ENCODE results near the gene CLPTM1. TPM values are rescaled to one million over a fixed set of nuclear protein-coding genes. Genes with fewer than 3 reads are reported as not detected.

The CLPTM1 gene
- total RNA-seq, 1 donor from 2014 or later: 24.9 TPM

Other genes with a start within 250 kb of the CLPTM1 start
- gene BCL3, start 206.7 kb upstream of the CLPTM1 start, total RNA-seq: 2.5 and 4.5 TPM in 2 replicates
- 0.07 and 0.13 TPM in 2 replicates for gene CBLC, start 177.5 kb upstream of the CLPTM1 start, total RNA-seq
- gene BCAM, start 146.3 kb upstream of the CLPTM1 start, total RNA-seq: 8.0 and 22.4 TPM in 2 replicates
- 101 and 112 TPM in 2 replicates for gene NECTIN2, start 109.1 kb upstream of the CLPTM1 start, total RNA-seq
- gene TOMM40, start 64.1 kb upstream of the CLPTM1 start, total RNA-seq: 78.6 and 100 TPM in 2 replicates
- 0.53 and 1.7 TPM in 2 replicates for gene APOE, start 49.6 kb upstream of the CLPTM1 start, total RNA-seq
- 1.2 and 1.8 TPM in 2 replicates for gene APOC1, start 40.8 kb upstream of the CLPTM1 start, total RNA-seq
- not detected in 2 replicates for gene APOC4, start 13.1 kb upstream of the CLPTM1 start, total RNA-seq
- gene APOC2, start 9.3 kb upstream of the CLPTM1 start, total RNA-seq: not detected in 2 replicates
- 10.7 and 12.1 TPM in 2 replicates for gene RELB, start 46.1 kb downstream of the CLPTM1 start, total RNA-seq
- gene CLASRP, start 83.7 kb downstream of the CLPTM1 start, total RNA-seq: 11.0 and 13.3 TPM in 2 replicates
- 0.14 and 0.26 TPM in 2 replicates for gene ZNF296, start 121.1 kb downstream of the CLPTM1 start, total RNA-seq
- 18.8 and 26.3 TPM in 2 replicates for gene GEMIN7, start 123.9 kb downstream of the CLPTM1 start, total RNA-seq
- gene PPP1R37, start 137.8 kb downstream of the CLPTM1 start, total RNA-seq: 23.2 and 25.4 TPM in 2 replicates
- gene NKPD1, start 205.6 kb downstream of the CLPTM1 start, total RNA-seq: 0.11 and 0.13 TPM in 2 replicates
- 8.0 and 17.2 TPM in 2 replicates for gene TRAPPC6A, start 222.9 kb downstream of the CLPTM1 start, total RNA-seq
- gene BLOC1S3, start 223.4 kb downstream of the CLPTM1 start, total RNA-seq: 3.5 and 4.2 TPM in 2 replicates

Measured in pulmonary artery endothelial cell (primary cell).